Measurements from ENCODE around the gene MCTP1.

DNA sequence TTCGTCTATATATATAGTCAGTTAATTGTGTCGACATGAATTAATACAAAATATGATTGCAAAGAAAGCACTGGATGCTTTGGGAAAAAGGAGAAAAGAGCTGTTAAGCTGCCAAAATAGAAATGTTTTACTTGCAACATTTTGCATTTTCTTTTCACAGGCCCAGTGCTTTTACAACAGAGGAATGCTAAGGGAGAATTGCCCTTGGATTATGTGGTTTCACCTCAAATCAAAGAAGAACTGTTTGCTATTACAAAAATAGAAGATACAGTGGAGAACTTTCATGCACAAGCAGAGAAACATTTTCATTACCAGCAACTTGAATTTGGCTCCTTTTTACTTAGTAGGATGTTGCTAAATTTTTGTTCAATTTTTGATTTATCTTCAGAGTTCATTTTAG, 590.2 kb downstream of the MCTP1 start:
- TF ChIP-seq, protein P1, sequence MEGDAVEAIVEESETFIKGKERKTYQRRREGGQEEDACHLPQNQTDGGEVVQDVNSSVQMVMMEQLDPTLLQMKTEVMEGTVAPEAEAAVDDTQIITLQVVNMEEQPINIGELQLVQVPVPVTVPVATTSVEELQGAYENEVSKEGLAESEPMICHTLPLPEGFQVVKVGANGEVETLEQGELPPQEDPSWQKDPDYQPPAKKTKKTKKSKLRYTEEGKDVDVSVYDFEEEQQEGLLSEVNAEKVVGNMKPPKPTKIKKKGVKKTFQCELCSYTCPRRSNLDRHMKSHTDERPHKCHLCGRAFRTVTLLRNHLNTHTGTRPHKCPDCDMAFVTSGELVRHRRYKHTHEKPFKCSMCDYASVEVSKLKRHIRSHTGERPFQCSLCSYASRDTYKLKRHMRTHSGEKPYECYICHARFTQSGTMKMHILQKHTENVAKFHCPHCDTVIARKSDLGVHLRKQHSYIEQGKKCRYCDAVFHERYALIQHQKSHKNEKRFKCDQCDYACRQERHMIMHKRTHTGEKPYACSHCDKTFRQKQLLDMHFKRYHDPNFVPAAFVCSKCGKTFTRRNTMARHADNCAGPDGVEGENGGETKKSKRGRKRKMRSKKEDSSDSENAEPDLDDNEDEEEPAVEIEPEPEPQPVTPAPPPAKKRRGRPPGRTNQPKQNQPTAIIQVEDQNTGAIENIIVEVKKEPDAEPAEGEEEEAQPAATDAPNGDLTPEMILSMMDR (conservative IDR thresholded peaks at IDR 0.05; ENCODE audit: low read length): no peak
- no peak for TF ChIP-seq EZH2phosphoT487 (IDR thresholded peaks at IDR 0.05; ENCODE audit: borderline replicate concordance)
